ENCODE data around the gene RNF180. TPM values are rescaled to one million over a fixed set of nuclear protein-coding genes. Genes with fewer than 3 reads are reported as not detected.
"Not testable (repeated sequence)": the region's sequence is repeated elsewhere in the genome, so short reads cannot be mapped to it uniquely, and the experiment has no call there.

Gene RNF180
- polyA plus RNA-seq, 1 donor, result 12.5 TPM

GRCh38 chr5:64166201-64166959, 737 bp downstream of the RNF180 start:
- peak; percentile 35 for DNase-seq

- no peak for DNase-seq
These were observed 10.7 kb downstream of the RNF180 start for GRCh38 chr5:64176301-64176700.

- DNase-seq, result no peak
These were observed 15.2 kb downstream of the RNF180 start for GRCh38 chr5:64180661-64181343.

- DNase-seq, result no peak
These were observed 15.8 kb downstream of the RNF180 start for GRCh38 chr5:64181440-64181839.

GRCh38 chr5:64183956-64184355, 18.3 kb downstream of the RNF180 start:
- no peak for DNase-seq

- DNase-seq, result no peak
These were observed 19.2 kb downstream of the RNF180 start for GRCh38 chr5:64184832-64185231.

- DNase-seq, result no peak
These were observed 23.1 kb downstream of the RNF180 start for GRCh38 chr5:64188776-64189175.

- no peak for DNase-seq
These were observed 25.1 kb downstream of the RNF180 start for GRCh38 chr5:64190562-64191306.

GRCh38 chr5:64195981-64196380, 30.3 kb downstream of the RNF180 start:
- DNase-seq, result no peak

- DNase-seq, result no peak
These were observed 33.8 kb downstream of the RNF180 start for GRCh38 chr5:64199425-64199824.

- no peak for DNase-seq
These were observed 36.4 kb downstream of the RNF180 start for GRCh38 chr5:64201996-64202395.

GRCh38 chr5:64206653-64207052, 41.0 kb downstream of the RNF180 start:
- DNase-seq, result no peak

GRCh38 chr5:64207978-64208377, 42.3 kb downstream of the RNF180 start:
- peak; percentile 7 for DNase-seq

- DNase-seq, result no peak
These were observed 43.7 kb downstream of the RNF180 start for GRCh38 chr5:64209353-64209752.

GRCh38 chr5:64210866-64211265, 45.2 kb downstream of the RNF180 start:
- DNase-seq, result no peak

GRCh38 chr5:64213011-64213410, 47.4 kb downstream of the RNF180 start:
- no peak for DNase-seq

GRCh38 chr5:64213531-64213930, 47.9 kb downstream of the RNF180 start:
- no peak for DNase-seq

- DNase-seq, result no peak
These were observed 48.5 kb downstream of the RNF180 start for GRCh38 chr5:64214132-64214531.

- no peak for DNase-seq
These were observed 56.3 kb downstream of the RNF180 start for GRCh38 chr5:64221911-64222310.

- DNase-seq, result not testable (repeated sequence)
These were observed 59.8 kb downstream of the RNF180 start for GRCh38 chr5:64225286-64225981.

GRCh38 chr5:64227131-64227537, 61.5 kb downstream of the RNF180 start:
- DNase-seq, result not testable (repeated sequence)

- DNase-seq, result peak; percentile 34
These were observed 63.6 kb downstream of the RNF180 start for GRCh38 chr5:64229163-64229774.

Data from left kidney (tissue), 2 donors.